WI38 (cell line): ENCODE results near the gene SLC35B3.
"Not testable (repeated sequence)": the region's sequence is repeated elsewhere in the genome, so short reads cannot be mapped to it uniquely, and the experiment has no call there.

Source experiments
- H3K4me3 ChIP-seq: 2 replicates; pipeline ENCODE4 v1.5.1; 2011; ENCODE audit warnings: low read depth, mild to moderate bottlenecking, control low read depth, low read length
- CTCF ChIP-seq: IDR thresholded peaks from 2 replicates; pipeline ENCODE4 v1.5.1; 2012; ENCODE audit warnings: low read depth, mild to moderate bottlenecking, control low read depth, low read length

Gene SLC35B3

GRCh38 chr6:8414844-8415243 is 20.5 kb downstream of the SLC35B3 start:
- no peak for TF ChIP-seq CTCF
- H3K4me3 ChIP-seq, result no peak overlapping the region

GRCh38 chr6:8405946-8406345 is 29.4 kb downstream of the SLC35B3 start:
- not testable (repeated sequence) for H3K4me3 ChIP-seq

- no peak for TF ChIP-seq CTCF
- no peak overlapping the region for H3K4me3 ChIP-seq
Measured at GRCh38 chr6:8402546-8402945, 32.8 kb downstream of the SLC35B3 start.

GRCh38 chr6:8400663-8401062 is 34.7 kb downstream of the SLC35B3 start:
- TF ChIP-seq CTCF, result no peak

GRCh38 chr6:8392569-8392968 is 42.8 kb downstream of the SLC35B3 start:
- TF ChIP-seq CTCF, result no peak
- H3K4me3 ChIP-seq, result no peak overlapping the region

More at GRCh38 chr6:8400663-8401062, 34.7 kb downstream of the SLC35B3 start:
- no peak overlapping the region for H3K4me3 ChIP-seq

- TF ChIP-seq CTCF, result no peak
- H3K4me3 ChIP-seq, result no peak overlapping the region
Measured at GRCh38 chr6:8391934-8392333, 43.4 kb downstream of the SLC35B3 start.

GRCh38 chr6:8389036-8389818 is 46.1 kb downstream of the SLC35B3 start:
- H3K4me3 ChIP-seq, result no peak overlapping the region
- TF ChIP-seq CTCF, result no peak
